Measurements from ENCODE around the gene GPN2.
"Not testable (repeated sequence)": the region's sequence is repeated elsewhere in the genome, so short reads cannot be mapped to it uniquely, and the experiment has no call there.

GPN2 gene

GRCh38 chr1:26900815-26901511 lies 10.9 kb upstream of the GPN2 start:
- no peak for DNase-seq (ENCODE audit: low read depth)

- peak; percentile 80 for DNase-seq (ENCODE audit: low read depth)
Observed at GRCh38 chr1:26900001-26900814, 10.1 kb upstream of the GPN2 start, which contains the start of gene GPATCH3. TSS of gene GPATCH3 (minus strand) at chr1:26900467. CDS start at chr1:26900442, 25 bp downstream.

- DNase-seq (ENCODE audit: low read depth) = no peak
Observed at GRCh38 chr1:26897351-26897750, 7.3 kb upstream of the GPN2 start.

DNA sequence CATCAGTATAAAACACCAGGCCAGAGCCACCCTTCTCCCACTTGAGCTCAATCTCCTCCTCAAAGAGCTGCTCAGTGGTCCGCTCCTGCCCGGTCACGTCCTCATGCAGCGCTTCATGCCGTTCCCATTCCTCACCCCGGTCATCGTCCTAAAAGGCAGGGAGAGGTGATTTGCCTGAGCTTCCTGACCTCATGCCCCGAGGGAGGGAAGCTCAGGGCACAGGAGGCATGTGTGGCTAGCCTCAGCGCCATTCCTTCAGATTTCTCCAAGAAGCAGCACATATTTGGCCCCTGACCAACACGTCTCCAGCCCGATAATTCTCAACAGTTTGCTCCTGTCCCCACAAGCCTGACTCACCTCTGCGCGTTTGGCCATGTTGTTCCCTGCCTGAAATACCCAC lies 4.2 kb upstream of the GPN2 start:
- DNase-seq (ENCODE audit: low read depth) = no peak

- no peak for DNase-seq (ENCODE audit: low read depth)
Observed at GRCh38 chr1:26890467-26890796, 349 bp upstream of the GPN2 start.

- no peak for DNase-seq (ENCODE audit: low read depth)
Observed at GRCh38 chr1:26888231-26888630, 1.9 kb downstream of the GPN2 start.

- DNase-seq (ENCODE audit: low read depth) = no peak
Observed at GRCh38 chr1:26887125-26887524, 3.0 kb downstream of the GPN2 start.

DNA sequence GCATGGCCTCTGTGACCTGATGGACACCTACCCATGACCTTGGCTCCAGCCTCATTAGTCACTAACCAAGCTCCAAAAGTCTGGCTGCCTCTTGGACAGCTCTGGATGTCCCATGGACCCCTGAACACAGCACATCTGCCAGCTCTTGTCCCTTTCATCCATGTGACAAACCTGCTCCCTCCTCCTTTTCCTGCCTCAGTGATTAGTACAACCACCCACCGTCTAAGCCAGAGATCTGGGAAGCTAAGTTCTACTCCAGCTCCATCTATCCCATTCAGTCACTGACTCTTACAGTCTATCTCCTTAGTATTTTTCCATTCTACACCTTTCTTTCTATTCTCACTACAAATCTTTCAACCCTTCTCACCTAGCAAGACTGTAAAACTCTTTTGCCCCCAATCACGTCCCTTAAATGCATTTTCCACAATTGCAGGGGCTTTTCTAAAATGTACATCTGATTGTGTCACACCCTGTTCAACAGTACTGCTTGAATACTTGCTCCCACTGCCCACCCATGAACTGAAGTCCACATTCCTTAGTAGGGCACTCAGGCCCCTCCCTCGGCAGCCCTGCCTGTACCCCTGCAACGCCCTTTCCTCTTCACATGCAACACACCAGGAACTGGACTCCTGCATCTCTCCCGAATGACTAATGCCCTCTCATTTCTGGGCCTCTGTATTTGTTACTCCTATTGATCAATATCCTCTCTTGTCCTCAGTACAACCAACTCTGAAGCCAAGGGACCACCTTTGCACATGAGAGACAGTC lies 7.2 kb downstream of the GPN2 start:
- DNase-seq (ENCODE audit: low read depth) = no peak

DNA sequence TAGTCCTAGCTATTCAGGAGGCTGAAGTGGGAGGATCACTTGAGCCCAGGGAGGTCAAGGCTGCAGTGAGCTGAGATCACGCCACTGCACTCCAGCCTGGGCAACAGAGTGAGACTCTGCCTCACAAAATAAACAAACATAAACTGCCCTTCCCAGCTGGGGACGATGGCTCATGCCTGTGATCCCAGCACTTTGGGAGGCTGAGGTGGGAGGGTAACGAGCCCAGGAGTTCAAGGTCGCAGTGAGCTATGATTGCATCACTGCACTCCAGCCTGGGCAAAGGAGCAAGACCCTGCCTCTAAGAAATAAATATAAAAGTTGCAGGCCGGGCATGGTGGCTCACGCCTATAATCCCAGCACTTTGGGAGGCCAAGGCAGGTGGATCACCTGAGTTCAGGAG lies 8.5 kb downstream of the GPN2 start:
- DNase-seq (ENCODE audit: low read depth) = not testable (repeated sequence)

DNA sequence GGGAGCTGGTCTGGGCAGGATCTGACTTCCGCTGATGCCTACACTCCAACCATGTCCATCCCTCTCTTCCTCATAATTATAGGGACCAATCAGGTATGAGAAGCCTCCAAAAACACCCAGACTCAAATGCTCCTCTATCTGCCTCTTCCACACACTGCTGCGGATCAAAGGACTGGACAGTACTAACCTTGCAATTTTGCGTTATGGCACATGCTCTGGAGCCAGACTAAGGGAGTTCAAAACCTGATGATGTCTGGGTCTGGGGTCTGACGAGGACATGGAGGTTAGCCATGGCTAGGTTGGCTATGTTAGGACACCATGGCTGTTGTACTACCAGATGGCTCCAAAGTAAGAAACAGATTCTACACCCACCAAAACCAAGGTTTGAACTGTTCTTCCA lies 10.3 kb downstream of the GPN2 start:
- DNase-seq (ENCODE audit: low read depth) = no peak

DNA sequence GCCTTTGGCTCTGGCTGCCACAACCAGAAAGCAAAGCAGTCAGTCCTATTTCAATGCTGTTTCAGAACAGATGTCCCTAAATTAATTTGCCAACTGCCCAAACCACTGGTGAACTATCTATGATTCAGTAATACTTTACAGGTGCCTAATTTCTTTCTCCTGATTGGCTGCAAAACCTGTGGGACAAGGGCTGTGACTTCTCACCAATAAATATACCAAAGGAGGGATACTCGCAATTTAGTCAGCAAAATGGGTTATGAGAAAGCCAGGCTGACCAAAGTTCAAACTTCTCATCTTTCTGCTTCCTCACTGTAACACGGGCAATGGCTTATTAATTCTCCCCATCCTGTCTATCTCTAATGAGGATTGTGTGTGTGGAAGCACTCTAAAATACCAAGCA lies 12.8 kb downstream of the GPN2 start:
- no peak for DNase-seq (ENCODE audit: low read depth)

GRCh38 chr1:26874896-26875295 lies 15.2 kb downstream of the GPN2 start:
- DNase-seq (ENCODE audit: low read depth) = no peak

GRCh38 chr1:26873097-26873496 lies 17.0 kb downstream of the GPN2 start:
- DNase-seq (ENCODE audit: low read depth) = not testable (repeated sequence)

DNA sequence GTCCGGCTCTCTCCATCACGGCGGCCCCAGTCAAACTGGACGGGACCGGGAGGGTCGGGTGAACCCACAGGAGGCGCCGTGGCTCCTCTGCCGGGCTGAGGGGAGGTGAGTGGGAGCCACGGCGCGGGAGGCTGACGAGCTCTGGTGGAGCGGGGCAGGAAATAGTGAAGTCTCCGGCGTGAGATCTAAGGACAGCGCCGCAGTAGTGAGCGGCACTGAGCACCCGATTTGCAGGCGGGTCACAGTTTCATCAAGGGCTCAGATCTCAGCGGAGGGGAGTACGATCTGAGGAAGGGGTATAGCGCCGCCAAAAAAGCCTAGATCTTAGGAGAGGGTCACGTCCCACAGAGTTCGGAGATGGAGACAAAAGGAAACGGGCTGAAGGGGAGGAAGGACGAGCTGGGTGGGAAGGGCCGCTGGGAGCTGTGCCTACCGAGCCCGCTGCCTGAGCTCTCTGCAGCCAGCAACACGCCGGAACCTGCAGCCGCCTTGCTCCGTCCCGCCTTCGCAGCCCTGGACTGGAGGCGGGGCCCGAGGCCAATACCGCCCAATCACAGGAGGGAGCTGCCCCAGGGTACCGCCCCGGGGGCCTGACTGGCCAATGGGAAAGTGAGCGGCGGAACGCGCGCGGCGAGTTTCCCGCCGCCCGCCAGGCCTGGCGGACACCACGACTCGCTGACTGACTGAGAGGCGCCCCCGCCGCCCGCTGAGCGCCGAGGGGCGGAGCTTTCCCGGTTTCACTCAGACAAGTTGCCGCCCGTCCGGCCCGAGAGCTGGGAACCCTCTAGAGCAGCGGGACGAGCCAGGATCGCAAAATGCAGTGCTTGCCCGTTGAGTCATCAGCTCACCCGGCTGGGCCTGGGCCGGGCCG lies 25.2 kb downstream of the GPN2 start:
- peak; percentile 98 for DNase-seq (ENCODE audit: low read depth)

GRCh38 chr1:26863685-26864077 lies 26.4 kb downstream of the GPN2 start:
- no peak for DNase-seq (ENCODE audit: low read depth)

- peak; percentile 58 for DNase-seq (ENCODE audit: low read depth)
Observed at GRCh38 chr1:26862781-26863684, 27.1 kb downstream of the GPN2 start, which contains the start of gene SFN. TSS of gene SFN (plus strand) at chr1:26863149. CDS start at chr1:26863213, 64 bp downstream.

DNA sequence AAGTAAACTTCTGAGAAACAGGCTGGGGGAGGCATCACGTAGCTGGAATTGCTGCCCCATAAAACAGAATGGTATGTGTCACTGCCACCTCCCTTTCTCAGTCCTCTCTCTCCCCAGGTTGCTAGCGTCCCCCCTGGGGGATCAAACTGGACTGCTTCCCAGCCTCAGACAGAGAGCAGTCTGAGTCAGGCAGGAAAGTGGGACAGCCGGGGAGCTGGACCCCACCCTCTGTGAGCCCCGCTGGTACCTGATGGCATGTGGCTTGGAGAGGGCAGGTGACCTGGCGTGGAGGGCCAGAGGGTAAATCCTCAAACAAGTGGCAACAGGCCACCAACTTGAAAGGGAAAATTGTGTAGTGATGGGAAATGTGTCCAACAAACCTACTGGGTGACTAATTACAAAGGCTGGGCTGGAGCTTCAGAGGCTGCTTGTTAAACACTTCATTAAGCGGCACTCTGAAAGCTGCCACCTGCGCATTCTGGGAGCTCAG lies 28.1 kb downstream of the GPN2 start:
- no peak for DNase-seq (ENCODE audit: low read depth)

GRCh38 chr1:26861286-26861701 lies 28.8 kb downstream of the GPN2 start:
- no peak for DNase-seq (ENCODE audit: low read depth)

DNA sequence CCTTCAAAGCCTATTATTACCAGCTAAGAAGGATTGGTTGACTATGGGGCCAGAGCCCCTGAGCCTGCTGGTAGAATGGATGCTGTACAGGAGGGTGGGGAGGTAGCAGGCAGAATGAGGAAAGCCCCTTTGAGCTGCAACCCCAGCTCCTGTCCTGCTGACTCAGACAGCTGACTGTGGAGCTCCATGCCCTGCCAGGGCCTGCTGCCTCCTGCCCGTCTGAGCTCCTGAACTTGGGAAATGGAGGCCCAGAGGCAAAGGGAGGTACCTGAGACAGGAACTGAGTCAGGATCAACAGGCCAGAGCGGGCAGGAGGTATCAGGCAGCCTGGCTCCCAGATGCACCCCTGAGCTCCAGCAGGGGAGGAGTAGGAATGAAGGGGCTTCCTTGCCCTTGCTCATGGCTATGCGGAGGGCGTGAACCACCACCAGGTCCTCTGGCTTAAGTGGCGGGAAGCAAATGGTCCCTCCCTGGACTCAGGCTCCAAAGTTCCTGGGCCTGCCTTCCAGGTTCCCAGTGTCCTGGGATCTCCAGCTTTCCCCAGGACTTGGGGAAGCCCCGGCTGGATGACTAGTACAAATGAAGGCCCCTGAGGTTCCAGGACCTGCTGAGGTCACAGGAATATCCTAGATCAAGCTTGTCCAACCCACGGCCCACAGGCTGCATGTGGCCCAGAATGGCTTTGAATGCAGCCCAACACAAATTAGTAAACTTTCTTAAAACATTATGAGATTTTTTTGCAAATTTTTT lies 31.0 kb downstream of the GPN2 start:
- no peak for DNase-seq (ENCODE audit: low read depth)

GRCh38 chr1:26858160-26858559 lies 31.9 kb downstream of the GPN2 start:
- DNase-seq (ENCODE audit: low read depth) = no peak

Data from activated T-cell treated with anti-CD3 and anti-CD28 coated beads for 48 hours (primary cell).